Measurements from ENCODE around the gene LY6G5C.
A peak's percentile ranks its signal among the peaks of the same experiment; 100 is the strongest.

Gene LY6G5C

DNA sequence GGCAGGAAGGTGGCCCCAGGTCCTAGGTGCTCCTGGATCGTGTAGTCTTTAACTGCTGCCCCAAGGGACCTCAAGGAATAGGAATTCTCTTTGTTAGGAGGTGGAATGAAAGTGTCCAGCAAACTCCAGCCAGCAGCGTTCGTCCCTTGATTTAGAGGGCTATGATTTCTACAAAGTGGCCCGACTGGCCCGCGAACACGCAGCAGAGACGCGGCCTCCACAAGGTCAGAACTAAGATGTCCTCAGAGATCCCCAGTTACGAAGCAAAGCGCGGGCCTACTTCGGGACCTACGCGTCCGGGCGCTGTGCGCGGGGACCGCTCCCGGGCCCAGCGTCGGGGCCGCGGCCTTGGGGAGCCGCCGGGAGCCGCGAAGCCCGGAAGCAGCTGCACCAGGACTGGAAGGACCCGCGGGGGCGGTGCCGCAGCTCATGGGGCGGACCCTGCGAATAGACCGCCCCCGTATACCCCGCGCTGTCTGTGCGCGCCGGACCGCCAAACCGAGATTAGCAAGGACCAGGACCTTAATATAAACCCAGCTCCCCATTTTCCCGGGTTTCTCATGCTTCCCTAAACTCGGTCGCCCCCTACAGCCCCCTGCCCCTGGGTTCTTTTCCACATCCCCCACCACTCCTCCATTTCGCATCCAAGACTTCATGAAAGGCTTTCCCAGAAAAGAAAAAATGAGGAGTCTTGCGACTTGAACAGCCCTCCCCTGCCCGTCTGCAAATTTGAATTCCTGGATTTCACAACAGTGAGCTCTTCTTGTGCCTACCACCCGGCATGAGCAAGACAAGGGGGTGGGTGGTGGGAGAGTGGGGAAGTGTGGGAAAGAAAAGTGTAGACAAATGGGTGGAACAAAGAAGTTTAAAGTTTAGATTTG lies 20.2 kb downstream of the LY6G5C start, which contains the start of gene C6orf47:
Gene C6orf47, minus strand, starts transcription at position 398 of the 881 bp plus-strand sequence. CDS start 831 bp downstream, outside the sequence.
- peak; percentile 77 for DNase-seq

DNA sequence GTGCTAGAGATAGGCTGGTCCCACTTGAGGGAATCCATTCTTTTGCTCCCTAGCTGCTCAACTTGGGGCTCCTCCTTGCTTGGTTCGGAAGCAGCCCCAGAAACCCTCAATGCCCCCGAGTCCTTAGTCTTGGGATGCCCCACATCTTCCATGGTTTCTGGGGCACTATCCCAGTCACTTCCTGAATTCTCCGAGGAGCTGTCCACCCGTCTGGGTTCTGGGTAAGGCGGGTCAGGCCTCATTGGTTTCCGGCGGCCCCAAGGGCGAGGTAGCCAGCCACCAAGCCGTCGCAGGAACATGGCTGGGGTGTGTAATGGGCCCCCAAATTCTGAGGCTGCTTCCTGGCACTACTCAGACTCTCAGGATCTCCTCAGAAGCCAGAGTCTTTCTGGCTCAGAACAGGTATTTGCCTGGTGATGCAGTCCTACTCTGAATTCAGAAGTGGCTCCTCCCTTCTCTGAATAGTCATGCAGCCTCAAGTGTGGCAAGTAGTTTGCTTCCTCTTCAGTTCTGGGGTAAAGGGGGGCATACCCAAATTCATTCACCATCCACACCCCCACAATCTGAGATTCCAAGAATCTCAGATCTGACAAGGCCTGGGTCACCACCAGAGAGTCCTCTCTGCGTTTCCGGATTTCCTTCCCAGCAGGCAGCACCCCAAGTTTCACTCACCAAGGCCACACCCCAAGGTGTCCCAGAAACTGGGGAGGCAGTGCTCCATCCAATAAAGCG lies 21.1 kb downstream of the LY6G5C start:
- no peak for DNase-seq

DNA sequence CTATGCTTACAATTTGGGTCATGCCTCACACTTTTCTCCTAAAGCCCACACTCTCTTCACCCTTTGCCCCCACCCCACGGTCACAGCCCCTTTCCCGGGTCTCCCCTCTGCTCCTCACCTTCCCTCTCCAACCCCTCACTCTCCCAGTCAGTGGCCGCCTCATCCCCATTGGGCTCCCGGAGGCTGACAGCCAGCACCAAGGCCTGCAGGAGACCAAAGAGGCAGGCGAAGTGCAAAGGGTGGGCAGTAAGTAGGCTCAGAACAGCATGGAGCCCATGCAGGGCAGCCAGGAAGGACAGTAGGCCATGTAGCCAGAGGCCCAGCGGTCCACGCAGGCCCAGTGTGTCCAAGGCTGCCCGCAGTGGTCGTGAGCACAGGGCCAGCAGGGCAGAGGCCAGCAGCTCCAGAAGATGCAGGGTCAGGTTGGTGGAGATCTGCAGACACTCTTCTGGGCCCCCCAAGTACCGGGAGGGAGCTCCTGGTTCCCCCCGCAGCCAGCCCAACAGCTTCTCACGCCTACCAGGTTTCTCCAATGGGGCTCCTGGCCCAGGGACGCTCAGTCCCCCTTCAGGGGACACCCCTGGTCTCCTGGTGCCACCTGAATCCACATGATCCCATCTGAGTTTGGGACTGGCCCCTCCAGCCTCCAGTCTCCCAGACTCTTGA lies 21.8 kb downstream of the LY6G5C start:
- no peak for DNase-seq

DNA sequence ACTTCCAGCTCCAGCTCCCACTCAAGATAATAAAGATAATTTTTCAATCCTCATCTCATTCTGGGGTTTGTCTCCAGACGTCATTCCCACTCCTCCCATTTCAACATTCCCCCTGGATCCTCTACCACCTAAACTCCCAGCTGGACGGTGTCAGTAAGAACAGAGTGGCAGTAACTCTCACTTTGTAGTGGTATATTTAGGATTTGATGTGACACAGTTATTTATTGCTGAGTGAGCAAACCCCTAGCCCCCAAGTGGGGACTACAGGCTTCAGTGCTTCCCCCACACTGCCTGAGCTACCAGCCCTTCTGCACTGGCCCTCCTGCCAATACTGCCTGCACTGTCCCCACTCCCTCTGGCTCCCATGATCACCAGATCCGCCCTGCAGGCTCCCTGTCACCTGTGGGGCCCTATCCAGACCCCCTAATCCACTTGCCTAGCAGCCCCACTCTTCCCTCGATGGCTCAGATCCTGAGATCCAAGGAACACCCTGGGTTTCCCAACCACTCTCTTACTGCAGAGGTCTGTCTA lies 22.6 kb downstream of the LY6G5C start:
- DNase-seq: no peak

DNA sequence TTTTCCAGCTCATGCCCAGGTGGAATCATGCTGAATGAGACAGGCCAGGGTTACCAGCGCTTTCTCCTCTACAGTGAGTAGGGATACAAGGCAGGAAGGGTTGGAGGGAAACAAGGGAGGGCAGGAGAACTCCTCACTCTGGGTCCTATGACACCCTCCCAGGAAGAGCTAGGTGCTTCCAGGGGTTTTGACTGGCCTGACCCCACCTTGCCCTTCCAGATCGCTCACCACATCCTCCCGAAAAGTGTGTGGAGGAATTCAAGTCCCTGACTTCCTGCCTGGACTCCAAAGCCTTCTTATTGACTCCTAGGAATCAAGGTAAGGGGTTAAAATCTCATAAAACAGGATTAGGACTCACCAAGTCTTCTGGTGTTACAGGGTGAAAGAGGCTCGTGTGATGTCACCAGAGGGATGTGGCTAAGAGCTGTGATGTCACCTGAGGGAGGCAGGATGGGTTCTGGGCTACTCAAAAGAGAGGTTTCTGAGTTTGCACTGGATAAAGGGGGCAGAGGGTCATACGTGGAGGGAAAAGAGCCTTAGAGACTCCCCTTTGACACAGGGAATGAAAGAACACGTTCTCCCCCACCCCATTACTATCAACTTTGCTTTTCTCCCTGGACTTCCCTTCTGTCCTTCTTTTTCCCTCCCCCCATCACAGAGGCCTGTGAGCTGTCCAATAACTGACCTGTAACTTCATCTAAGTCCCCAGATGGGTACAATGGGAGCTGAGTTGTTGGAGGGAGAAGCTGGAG lies 23.3 kb downstream of the LY6G5C start:
- no peak for DNase-seq

DNA sequence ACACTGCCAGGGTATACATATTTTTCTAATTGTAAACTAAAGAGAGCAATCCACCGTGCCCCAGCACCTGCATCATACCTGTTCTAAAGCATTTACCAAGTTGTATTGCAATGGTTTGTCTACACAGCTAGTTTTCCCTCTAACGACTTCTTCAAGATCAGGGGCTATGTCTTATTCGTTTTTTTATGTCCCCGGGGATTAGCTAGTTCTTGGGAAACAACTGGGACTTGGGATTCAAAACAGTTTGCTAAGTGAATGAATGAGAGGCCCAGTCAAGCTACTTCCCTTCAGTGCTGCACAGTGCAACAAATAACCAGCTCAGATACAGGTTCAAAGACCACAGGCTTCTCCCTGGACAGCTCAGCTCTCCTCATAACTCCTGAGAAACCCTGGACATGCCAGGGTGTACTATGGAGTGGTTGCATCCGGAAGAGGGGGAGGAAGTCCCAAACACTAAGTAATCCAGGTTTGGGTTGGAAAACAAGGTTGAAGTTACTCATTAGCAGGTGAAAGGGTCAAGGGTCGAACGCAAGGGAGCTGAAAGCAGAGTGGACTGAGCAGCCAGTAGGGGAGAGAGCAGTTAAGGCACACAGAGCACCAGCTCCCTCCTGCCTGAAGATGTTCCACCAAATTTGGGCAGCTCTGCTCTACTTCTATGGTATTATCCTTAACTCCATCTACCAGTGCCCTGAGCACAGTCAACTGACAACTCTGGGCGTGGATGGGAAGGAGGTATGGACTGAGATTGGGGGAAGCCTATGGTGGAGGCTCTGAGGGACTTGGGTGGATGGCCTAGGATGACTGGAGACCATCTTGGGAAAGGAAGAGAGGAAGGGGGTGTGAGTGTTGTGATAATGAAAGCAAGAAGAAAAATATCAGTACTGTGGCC lies 25.3 kb downstream of the LY6G5C start, which contains the start of gene APOM:
Gene APOM, plus strand, starts transcription at position 546 of the 889 bp plus-strand sequence. Its CDS starts 73 bp downstream, at position 619.
- DNase-seq: no peak

DNA sequence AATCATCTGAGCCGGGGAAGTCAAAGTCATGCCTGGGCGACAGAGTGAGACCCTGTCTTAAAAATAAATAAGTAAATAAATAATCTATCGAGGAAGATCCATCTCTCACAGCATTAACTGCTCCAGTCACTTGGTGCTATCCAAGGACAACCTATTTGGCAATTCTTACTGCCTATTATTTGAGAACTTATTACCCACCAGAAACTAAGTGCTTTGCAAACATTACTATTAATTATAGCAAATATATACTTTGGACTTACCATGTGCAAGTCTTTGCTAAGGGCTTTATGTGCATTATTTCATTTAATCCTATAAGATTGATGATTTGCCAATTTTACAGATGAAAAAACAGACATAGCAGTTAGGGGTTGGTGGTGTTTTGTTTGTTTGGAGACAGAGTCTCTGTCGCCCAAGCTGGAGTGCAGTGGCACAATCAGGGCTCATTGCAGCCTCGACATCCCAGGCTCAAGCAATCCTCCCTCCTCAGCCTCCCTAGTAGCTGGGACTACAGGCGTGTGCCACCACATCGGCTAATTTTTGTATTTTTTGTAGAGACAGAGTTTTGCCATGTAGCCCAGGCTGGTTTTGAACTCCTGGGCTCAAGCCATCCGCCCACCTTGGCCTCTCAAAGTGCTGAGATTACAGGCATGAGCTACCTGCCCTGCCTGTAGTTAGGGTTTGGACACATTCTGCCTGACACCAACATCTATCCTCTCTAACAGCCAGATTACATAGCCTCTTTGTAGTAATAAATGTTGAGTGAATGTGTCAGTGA lies 26.1 kb downstream of the LY6G5C start:
- DNase-seq: no peak

DNA sequence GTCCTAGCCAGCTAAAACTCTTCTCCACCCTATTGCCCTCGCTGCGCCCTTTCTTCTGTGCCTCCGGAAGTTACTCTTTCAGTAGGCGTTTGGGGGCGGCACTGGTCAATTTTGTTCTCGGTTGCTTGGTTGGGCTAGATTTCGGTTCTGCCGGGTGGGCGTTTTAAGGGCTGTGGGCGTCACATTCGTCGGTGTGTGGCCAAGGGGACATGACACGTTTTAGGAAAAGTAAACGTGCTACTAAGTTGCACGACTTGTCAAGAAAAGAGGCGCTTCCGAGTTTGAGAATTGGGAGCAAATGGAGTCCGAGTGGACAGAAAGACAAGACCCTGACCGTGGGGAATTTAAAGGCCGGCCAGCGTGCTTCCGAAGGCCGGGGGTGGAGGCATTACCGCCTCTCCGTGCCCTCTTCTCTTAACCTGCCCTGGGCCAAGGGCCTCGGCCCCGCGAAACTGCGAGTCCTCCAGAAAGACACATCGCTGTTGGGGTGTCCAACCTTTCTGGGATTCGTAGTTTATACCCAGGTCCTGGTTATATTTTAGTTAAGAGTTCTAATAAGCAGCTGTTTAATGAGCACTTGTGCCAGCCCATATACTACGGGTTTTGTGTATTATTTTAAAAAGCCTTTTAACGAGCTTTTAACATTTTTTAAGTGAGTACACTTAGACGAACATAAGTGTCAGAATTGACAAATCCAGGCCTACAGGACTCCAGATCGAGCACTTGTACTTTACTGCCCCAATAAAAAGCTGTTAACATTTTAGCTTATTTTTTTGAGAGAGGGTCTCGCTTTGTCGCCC lies 27.7 kb downstream of the LY6G5C start:
- peak; percentile 81 for DNase-seq

DNA sequence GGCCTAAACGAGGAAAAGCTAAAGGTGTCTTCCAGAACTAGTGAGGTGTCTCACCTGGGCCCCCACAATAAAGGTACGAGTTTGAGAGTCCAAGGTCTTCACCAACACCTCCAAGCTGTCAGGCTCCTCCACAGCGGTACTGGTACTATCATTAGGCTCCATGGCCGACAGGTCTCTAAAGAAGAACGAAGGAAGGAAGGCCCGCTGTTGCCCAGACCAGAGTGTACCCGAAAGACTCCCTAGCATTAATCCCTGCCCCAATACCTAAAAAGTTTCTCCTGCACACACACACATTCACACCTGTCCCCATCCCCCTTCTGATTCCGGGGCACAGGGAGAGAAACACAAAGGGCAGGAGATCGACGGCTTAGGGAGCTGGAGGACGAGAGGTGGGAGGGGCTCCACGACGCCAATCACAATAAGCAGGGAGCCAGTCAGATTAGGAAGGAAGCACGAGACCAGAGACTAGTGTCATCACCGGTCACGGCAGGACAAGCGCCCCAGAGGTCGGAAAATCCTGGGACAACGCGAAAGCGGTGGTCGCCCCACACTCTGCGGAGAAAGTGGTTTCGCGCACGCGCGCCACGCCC lies 29.2 kb downstream of the LY6G5C start:
- no peak for DNase-seq

DNA sequence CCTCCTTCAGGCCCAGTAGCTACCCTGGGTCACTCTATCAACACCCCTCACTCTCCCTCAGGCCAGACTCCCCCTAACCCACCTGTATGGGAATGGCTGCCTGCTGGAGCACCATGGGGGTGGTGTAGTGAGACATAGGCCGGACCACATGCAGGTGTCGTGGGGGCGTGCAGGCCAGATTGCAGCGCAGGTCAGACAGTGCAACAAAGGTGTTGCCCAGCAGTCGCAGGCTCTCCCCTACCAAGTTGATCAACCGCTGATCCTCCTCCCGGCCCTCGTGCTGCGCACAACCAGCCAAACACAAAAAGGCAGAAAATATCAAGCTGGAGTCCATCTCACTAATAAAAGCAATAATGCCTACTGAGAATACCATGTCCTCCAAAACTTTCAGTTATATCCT lies 35.5 kb downstream of the LY6G5C start:
- no peak for DNase-seq

DNA sequence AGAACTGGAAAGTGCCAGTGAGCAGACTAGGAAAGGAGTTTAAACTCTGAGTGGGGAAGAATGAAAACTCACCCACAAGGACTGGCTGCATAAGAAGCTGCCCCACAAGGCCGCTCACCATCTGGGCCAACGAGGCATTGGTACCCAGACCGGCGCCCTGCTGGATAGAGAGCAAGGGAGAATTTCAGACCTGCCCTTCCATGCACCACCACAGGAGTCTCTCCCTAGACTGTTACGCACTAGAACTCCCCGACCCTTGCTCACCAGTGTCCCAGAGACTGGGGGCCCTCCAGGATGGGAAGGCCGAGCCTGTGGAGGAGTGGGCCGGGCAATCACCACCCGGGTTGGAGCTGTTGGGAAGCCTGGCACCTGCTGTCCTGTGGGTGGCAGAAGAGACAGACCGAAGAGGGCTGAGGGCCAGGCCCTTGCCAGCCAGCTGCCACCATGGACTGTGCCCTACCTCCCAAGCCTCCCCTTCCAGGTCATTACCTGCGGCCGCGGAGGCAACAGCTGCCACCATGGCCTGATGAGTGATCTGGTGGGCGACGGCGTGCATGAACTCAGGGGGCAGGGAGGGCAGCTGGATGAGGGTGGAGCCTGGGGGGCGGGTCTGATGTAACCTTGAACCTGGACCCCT lies 36.9 kb downstream of the LY6G5C start:
- no peak for DNase-seq

DNA sequence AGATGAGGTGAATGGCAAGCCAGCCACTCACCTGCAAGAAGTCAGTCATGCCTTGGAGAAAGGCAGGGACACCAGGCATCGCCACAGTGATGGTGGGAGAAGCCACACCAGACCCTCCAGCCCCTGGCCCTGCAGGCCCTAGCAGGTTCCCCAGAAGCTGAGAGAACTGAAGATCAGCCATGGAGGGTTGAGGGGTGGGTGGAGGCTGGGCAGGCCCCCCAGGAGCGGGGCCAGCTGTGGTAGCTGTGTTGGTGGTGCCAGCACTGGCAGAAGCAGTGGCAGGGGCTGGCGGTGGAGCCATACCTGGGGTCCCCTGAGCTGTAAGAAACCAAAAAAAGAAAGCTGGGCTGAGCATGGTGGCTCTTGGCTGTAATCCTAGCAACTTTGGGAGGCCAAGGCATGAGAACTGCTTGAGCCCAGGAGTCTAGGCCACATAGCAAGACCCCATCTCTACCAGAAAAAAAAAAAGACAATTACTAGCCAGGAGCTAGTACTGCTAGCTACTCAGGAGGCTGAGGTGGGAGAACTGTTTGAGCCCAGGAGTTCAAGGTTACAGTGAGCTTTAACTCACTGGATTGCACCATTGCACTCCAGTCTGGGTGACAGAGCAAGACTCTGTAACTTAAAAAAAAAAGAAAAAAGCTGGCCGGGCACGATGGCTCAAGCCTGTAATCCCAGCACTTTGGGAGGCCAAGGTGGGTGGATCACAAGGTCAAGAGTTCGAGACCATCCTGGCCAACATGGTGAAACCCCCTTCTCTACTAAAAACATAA lies 37.9 kb downstream of the LY6G5C start:
- DNase-seq: no peak

DNA sequence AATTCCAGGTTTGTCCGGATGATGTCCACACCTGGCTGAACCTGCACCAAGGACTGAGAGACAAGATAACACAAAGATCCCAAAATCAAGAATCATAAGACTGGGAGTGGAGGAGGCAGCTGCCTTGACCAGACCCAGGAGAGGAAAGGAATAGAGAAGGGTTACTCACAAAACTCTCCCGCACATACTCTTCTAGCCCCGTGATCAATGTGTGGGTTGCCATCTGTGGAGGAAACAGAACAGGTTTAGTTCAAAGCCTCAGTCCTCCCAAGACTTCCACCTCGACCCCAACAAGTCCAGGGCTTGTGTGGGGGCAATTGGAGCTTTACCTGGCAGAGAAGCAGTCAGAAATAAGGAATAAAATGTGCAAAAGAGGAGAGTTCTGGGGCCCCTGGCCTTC lies 39.5 kb downstream of the LY6G5C start:
- no peak for DNase-seq

DNA sequence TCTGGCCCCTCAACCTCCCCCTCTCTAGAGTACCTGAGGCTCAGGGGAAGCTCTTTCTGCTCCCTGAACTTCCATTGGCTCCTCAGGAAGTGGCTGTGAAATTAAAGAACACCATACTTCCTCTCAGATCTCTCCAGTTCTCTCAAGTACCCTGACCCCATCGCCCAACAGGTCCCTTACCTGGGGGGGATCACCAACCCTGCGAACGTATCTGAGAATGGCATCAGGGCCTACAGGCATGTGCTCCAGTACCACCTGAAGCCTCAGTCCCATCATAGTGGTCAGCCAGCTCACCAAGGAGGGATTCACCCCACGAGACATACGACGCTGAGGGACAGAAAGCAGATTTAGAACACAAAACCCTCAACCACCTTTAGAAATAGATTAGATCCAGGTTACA lies 40.3 kb downstream of the LY6G5C start:
- DNase-seq: no peak

DNA sequence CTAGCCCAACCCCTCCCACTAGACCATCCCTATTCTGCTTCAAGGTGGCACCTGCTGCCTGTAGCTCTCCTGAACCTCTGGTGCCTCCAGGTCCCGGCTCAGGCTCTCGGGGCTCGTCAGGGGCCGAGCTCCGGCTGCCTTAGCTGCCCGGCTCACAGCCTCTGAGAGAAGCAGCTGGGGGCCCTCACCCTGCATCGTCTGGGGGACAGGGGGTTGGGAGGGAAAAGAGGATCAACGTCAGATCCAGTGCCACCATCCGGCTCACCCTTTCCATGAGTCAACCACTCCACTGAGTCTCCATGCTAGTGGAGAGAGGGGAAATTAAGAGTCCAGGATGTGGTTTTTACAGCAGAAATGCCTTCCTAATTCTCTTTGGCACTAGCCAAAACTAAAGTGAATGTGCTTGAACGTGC lies 41.4 kb downstream of the LY6G5C start:
- no peak for DNase-seq

DNA sequence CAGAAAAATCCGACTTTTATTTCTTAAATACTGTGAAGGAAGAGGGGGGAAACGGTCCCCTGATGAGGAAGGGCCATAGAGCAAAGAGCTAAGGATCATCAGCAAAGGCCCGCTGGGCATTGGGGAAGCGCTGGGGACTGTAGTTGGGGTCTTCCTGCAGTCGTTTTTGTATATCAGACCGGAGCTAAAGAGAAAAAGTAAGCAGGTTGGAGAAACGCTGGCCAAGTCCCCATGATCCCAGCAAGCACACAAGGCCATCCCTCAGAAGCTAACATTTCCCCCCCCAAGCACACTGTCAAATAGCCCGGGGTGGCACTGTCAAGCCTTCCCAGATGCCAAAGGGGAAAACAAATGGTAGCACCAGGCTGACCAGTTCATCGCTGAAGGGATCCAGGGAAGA lies 41.8 kb downstream of the LY6G5C start:
- DNase-seq: no peak

DNA sequence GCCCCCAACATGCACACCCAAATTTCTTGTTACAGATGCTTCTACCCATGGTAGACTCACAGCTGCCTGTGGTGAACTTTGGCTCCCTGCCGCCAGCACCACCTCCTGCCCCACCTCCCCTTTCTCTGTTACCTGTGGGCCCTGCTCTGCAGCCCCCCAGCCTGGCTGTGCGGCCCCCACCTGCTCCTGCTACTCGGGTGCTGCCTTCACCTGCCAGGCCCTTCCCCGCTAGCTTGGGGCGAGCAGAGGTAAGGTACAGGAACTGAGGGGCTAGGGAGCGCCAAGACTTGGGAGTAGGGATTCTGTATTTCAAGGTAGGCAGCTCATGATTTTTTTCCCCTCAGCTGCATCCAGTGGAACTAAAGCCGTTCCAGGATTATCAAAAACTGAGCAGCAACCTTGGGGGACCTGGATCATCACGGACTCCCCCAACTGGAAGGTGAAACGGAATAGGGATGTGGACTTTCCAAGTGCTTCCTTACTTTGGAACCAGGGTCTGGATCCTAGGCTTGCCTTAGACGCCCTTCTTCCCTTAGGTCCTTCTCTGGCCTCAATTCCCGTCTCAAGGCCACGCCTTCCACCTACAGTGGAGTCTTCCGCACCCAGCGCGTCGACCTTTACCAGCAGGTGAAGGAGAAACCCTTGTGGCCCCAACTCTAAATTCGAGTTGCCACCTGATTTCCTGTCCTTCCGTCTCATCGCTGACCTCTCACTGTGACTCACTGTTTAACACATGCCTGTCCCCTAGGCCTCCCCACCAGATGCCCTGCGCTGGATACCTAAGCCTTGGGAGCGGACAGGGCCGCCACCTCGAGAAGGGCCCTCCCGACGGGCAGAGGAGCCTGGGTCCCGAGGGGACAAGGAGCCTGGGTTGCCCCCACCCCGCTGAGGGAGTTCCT lies 43.9 kb downstream of the LY6G5C start:
- DNase-seq: no peak

All from stimulated activated CD4-positive, alpha-beta T cell treated with anti-CD3 and anti-CD28 coated beads, Interleukin-4, amount 100 ng/mL, for 1 hour (primary cell).